ENCODE results near the gene AVEN. TPM values are rescaled to one million over a fixed set of nuclear protein-coding genes. Genes with fewer than 3 reads are reported as not detected.
A peak's percentile ranks its signal among the peaks of the same experiment; 100 is the strongest.

The AVEN gene
- polyA plus RNA-seq, 3 donors, result 2.3 to 4.8 (median 3.4) TPM

- no peak overlapping the region for H3K4me2 ChIP-seq (replicated peaks; ENCODE audit: extremely low read depth, low read length, poor library complexity, severe bottlenecking)
- 100% methylated on average over 2 of the region's 8 CpGs for WGBS (ENCODE audit: insufficient coverage)
- peaks cover 0 to 4% of the 10 kb centered on the region in 2 donors for H3K9me3 ChIP-seq (replicated peaks in 1 of 2; ENCODE audit: control insufficient read depth in 1 of 2, insufficient read depth in 1 of 2, low read length in 2 of 2)
- no peak overlapping the region for H3K4me3 Mint-ChIP-seq
- no peak overlapping the region for H3K27ac ChIP-seq (ENCODE audit: low read depth in 1 of 2, low read length in 2 of 2)
- H3K4me1 Mint-ChIP-seq, result no peaks in the 10 kb centered on the region
- no peak overlapping the region for H3K27ac Mint-ChIP-seq
- H3K27me3 Mint-ChIP-seq (ENCODE audit: low read depth in 3 of 3), result peaks cover 2 to 4% (median 3%) of the 10 kb centered on the region in 3 donors
- H3K9ac ChIP-seq (ENCODE audit: insufficient read depth, low read length, poor library complexity, severe bottlenecking), result no peak overlapping the region
- no peaks in the 10 kb centered on the region for H3K27me3 ChIP-seq (ENCODE audit: control insufficient read depth in 2 of 2, insufficient read depth in 2 of 2, low read length in 2 of 2)
- no peaks in the 10 kb centered on the region for H3K36me3 ChIP-seq (replicated peaks in 1 of 2; ENCODE audit: control insufficient read depth in 1 of 2, insufficient read depth in 2 of 2, low read length in 2 of 2)
- H3K4me3 ChIP-seq (replicated peaks in 1 of 3; ENCODE audit: low read depth in 2 of 3, low read length in 3 of 3), result no peak overlapping the region
- H4K20me1 ChIP-seq (ENCODE audit: insufficient read depth, low read length), result no peaks in the 10 kb centered on the region
- TF ChIP-seq CTCF (IDR thresholded peaks at IDR 0.05), result no peak
- no peak for DNase-seq
- peaks cover 0 to 6% (median 3%) of the 10 kb centered on the region in 7 donors for H3K9me3 Mint-ChIP-seq
- H3K36me3 Mint-ChIP-seq, result no peaks in the 10 kb centered on the region
- no peaks in the 10 kb centered on the region for H3K4me1 ChIP-seq (ENCODE audit: control insufficient read depth in 1 of 2, insufficient read depth in 2 of 2, low read length in 2 of 2)
- intact Hi-C loops (cut with micrococcal nuclease), result no loop called here
- H3K79me2 ChIP-seq (ENCODE audit: insufficient read depth, low read length), result no peaks in the 10 kb centered on the region
- no peak overlapping the region for H2AFZ ChIP-seq (ENCODE audit: insufficient read depth, low read depth, low read length, poor library complexity, severe bottlenecking)
Measured at GRCh38 chr15:33825453-33825852, 213.6 kb downstream of the AVEN start.

GRCh38 chr15:33823119-33823518, 215.9 kb downstream of the AVEN start:
- intact Hi-C loops (cut with micrococcal nuclease), result no loop called here
- no peaks in the 10 kb centered on the region for H3K4me1 Mint-ChIP-seq
- WGBS (ENCODE audit: insufficient coverage), result no CpG with 5 or more reads among the region's 3 CpGs
- H3K4me3 Mint-ChIP-seq, result no peak overlapping the region
- Histone ChIP-seq H3K9me3 (replicated peaks in 1 of 2; ENCODE audit: control insufficient read depth in 1 of 2, insufficient read depth in 1 of 2, low read length in 2 of 2) (peaks cover 0 to 4% of the 10 kb centered on the region in 2 donors), H4K20me1 (ENCODE audit: insufficient read depth, low read length) (no peaks in the 10 kb centered on the region), H3K27me3 (ENCODE audit: control insufficient read depth in 2 of 2, insufficient read depth in 2 of 2, low read length in 2 of 2) (no peaks in the 10 kb centered on the region), H3K4me3 (replicated peaks in 1 of 3; ENCODE audit: low read depth in 2 of 3, low read length in 3 of 3) (no peak overlapping the region), H3K9ac (ENCODE audit: insufficient read depth, low read length, poor library complexity, severe bottlenecking) (no peak overlapping the region), H3K4me2 (replicated peaks; ENCODE audit: extremely low read depth, low read length, poor library complexity, severe bottlenecking) (no peak overlapping the region), H2AFZ (ENCODE audit: insufficient read depth, low read depth, low read length, poor library complexity, severe bottlenecking) (no peak overlapping the region), H3K27ac (ENCODE audit: low read depth in 1 of 2, low read length in 2 of 2) (no peak overlapping the region), H3K4me1 (ENCODE audit: control insufficient read depth in 1 of 2, insufficient read depth in 2 of 2, low read length in 2 of 2) (no peaks in the 10 kb centered on the region), H3K36me3 (replicated peaks in 1 of 2; ENCODE audit: control insufficient read depth in 1 of 2, insufficient read depth in 2 of 2, low read length in 2 of 2) (no peaks in the 10 kb centered on the region), H3K79me2 (ENCODE audit: insufficient read depth, low read length) (no peaks in the 10 kb centered on the region)
- peak overlapping the region in 1 of 7 donors; percentile 77 for H3K27ac Mint-ChIP-seq
- no peaks in the 10 kb centered on the region for H3K36me3 Mint-ChIP-seq
- peaks cover 0 to 3% (median 0%) of the 10 kb centered on the region in 7 donors for H3K9me3 Mint-ChIP-seq
- TF ChIP-seq CTCF (IDR thresholded peaks at IDR 0.05), result no peak
- peaks cover 0 to 1% (median 0%) of the 10 kb centered on the region in 3 donors for H3K27me3 Mint-ChIP-seq (ENCODE audit: low read depth in 3 of 3)
- no peak for DNase-seq
